ENCODE results near the gene MRPS7.

MRPS7 gene

GRCh38 chr17:75261336-75262111, at the start of gene MRPS7, which contains the start of gene GGA3:
Gene MRPS7 (plus strand): TSS chr17:75261879. CDS start chr17:75261901, 22 bp downstream.
Gene GGA3 (minus strand): TSS chr17:75261606. CDS start chr17:75261587, 19 bp downstream.
- Histone ChIP-seq H3K36me3 (ENCODE audit: control insufficient read depth, insufficient read depth, low read length) (peaks cover 5% of the 10 kb centered on the region), H3K4me1 (ENCODE audit: control insufficient read depth, insufficient read depth, low read length) (peaks cover 21% of the 10 kb centered on the region), H3K9ac (ENCODE audit: low read length) (peak within 1 kb of the TSS; percentile 97), H3K9me3 (ENCODE audit: control insufficient read depth, low read length) (no peaks in the 10 kb centered on the region), H3K27me3 (ENCODE audit: control insufficient read depth, insufficient read depth, low read length) (no peaks in the 10 kb centered on the region), H3K4me3 (ENCODE audit: low read length) (peak within 1 kb of the TSS; percentile 92)

DNA sequence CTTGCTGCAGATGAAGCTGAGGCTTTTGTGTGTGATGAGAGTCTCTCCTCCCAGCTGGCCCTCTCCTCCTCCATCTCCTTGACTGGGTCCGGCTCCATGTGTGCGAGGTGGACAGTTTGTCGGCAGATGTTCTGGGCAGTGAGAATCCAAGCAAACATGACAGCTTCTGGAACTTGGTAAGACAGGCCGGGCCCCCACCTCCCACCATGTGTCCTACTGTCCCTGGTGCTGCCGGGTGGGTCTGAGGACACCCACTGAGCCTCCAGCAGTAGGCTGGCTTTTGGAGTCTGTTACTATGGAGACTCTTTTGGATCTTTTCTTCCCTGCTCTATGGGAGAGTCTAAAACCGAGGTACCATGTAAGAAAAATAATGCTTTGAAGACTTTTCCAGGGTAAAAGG, 43.5 kb upstream of the MRPS7 start:
- no peaks in the 10 kb centered on the region for H3K4me1 ChIP-seq (ENCODE audit: control insufficient read depth, insufficient read depth, low read length)
- peaks cover 4% of the 10 kb centered on the region for H3K36me3 ChIP-seq (ENCODE audit: control insufficient read depth, insufficient read depth, low read length)
- no peaks in the 10 kb centered on the region for H3K9me3 ChIP-seq (ENCODE audit: control insufficient read depth, low read length)
- H3K4me3 ChIP-seq (ENCODE audit: low read length), result no peak overlapping the region
- H3K27me3 ChIP-seq (ENCODE audit: control insufficient read depth, insufficient read depth, low read length), result no peaks in the 10 kb centered on the region
- H3K9ac ChIP-seq (ENCODE audit: low read length), result no peak overlapping the region

DNA sequence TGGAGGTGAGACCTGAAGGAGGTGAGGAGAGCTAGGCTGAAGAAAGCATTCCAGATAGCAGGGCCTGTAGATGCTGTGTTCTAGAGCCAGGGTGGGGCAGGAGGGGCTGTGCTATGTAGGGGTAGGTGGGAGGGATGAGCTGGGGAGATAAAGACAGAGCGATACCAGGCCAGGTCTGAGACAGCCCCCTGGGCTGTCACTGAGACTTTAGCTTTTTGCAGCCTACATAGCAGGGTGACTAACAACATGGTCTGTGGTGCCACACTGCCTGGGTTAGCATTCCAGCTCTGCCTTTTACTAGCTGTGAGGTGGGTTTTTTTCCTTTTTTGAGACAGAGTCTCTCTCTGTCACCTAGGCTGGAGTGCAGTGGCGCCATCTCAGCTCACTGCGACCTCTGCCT, 41.9 kb upstream of the MRPS7 start:
- no peak overlapping the region for H3K4me3 ChIP-seq (ENCODE audit: low read length)
- no peak overlapping the region for H3K9ac ChIP-seq (ENCODE audit: low read length)
- H3K36me3 ChIP-seq (ENCODE audit: control insufficient read depth, insufficient read depth, low read length), result peaks cover 4% of the 10 kb centered on the region

GRCh38 chr17:75225016-75225415, 36.7 kb upstream of the MRPS7 start:
- H3K4me1 ChIP-seq (ENCODE audit: control insufficient read depth, insufficient read depth, low read length), result peaks cover 7% of the 10 kb centered on the region
- H3K4me3 ChIP-seq (ENCODE audit: low read length), result no peak overlapping the region
- H3K36me3 ChIP-seq (ENCODE audit: control insufficient read depth, insufficient read depth, low read length), result peaks cover 6% of the 10 kb centered on the region
- H3K9ac ChIP-seq (ENCODE audit: low read length), result no peak overlapping the region
- H3K9me3 ChIP-seq (ENCODE audit: control insufficient read depth, low read length), result no peaks in the 10 kb centered on the region
- H3K27me3 ChIP-seq (ENCODE audit: control insufficient read depth, insufficient read depth, low read length), result no peaks in the 10 kb centered on the region

More for the DNA sequence above, 41.9 kb upstream of the MRPS7 start:
- no peaks in the 10 kb centered on the region for H3K27me3 ChIP-seq (ENCODE audit: control insufficient read depth, insufficient read depth, low read length)
- no peaks in the 10 kb centered on the region for H3K9me3 ChIP-seq (ENCODE audit: control insufficient read depth, low read length)
- no peaks in the 10 kb centered on the region for H3K4me1 ChIP-seq (ENCODE audit: control insufficient read depth, insufficient read depth, low read length)

DNA sequence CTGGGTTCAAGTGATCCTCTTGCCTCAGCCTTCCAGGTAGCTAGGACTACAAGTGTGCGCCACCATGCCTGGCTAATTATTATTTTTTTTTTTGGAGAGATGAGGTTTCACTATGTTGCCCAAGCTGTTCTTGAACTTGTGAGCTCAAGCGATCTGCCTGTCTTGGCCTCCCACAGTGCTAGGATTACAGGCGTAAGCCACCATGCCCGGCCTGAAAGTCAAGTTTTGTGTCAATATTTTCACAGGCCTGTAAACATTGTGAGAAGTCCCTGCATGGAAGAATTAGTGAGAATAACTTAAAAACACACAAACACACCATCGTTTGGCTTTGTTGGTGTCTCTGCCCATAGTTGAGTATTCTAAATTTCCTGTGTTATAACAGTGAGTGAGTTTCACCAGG, 34.0 kb upstream of the MRPS7 start:
- peaks cover 16% of the 10 kb centered on the region for H3K36me3 ChIP-seq (ENCODE audit: control insufficient read depth, insufficient read depth, low read length)
- no peaks in the 10 kb centered on the region for H3K9me3 ChIP-seq (ENCODE audit: control insufficient read depth, low read length)
- H3K4me3 ChIP-seq (ENCODE audit: low read length), result no peak overlapping the region
- H3K9ac ChIP-seq (ENCODE audit: low read length), result no peak overlapping the region
- H3K4me1 ChIP-seq (ENCODE audit: control insufficient read depth, insufficient read depth, low read length), result peaks cover 7% of the 10 kb centered on the region
- no peaks in the 10 kb centered on the region for H3K27me3 ChIP-seq (ENCODE audit: control insufficient read depth, insufficient read depth, low read length)

- Histone ChIP-seq H3K9me3 (ENCODE audit: control insufficient read depth, low read length) (no peaks in the 10 kb centered on the region), H3K4me3 (ENCODE audit: low read length) (no peak overlapping the region), H3K4me1 (ENCODE audit: control insufficient read depth, insufficient read depth, low read length) (peaks cover 7% of the 10 kb centered on the region), H3K36me3 (ENCODE audit: control insufficient read depth, insufficient read depth, low read length) (peaks cover 16% of the 10 kb centered on the region), H3K9ac (ENCODE audit: low read length) (no peak overlapping the region), H3K27me3 (ENCODE audit: control insufficient read depth, insufficient read depth, low read length) (no peaks in the 10 kb centered on the region)
Observed at GRCh38 chr17:75228305-75228704, 33.4 kb upstream of the MRPS7 start.

GRCh38 chr17:75228847-75229246, 32.8 kb upstream of the MRPS7 start:
- Histone ChIP-seq H3K4me1 (ENCODE audit: control insufficient read depth, insufficient read depth, low read length) (peaks cover 7% of the 10 kb centered on the region), H3K27me3 (ENCODE audit: control insufficient read depth, insufficient read depth, low read length) (no peaks in the 10 kb centered on the region), H3K36me3 (ENCODE audit: control insufficient read depth, insufficient read depth, low read length) (peaks cover 16% of the 10 kb centered on the region), H3K4me3 (ENCODE audit: low read length) (no peak overlapping the region), H3K9me3 (ENCODE audit: control insufficient read depth, low read length) (no peaks in the 10 kb centered on the region), H3K9ac (ENCODE audit: low read length) (no peak overlapping the region)

DNA sequence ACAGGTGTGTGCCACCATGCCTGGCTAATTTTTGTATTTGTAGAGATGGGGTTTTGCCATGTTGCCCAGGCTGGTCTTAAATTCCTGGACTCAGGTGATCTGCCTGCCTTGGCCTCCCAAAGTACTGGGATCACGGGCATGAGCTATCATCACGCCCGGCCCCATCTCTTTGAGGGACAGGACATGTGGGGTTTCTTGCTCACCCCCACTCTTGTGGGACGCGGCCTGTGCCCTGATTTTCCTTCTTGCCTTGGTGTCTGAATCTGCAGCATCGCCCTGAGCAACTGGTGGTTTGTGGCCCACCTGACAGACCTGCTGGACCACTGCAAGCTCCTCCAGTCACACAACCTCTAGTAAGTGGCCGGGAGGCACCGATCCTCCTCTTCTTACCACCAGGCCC, 30.6 kb upstream of the MRPS7 start:
- peaks cover 28% of the 10 kb centered on the region for H3K36me3 ChIP-seq (ENCODE audit: control insufficient read depth, insufficient read depth, low read length)
- H3K27me3 ChIP-seq (ENCODE audit: control insufficient read depth, insufficient read depth, low read length), result no peaks in the 10 kb centered on the region
- H3K4me3 ChIP-seq (ENCODE audit: low read length), result no peak overlapping the region
- peaks cover 7% of the 10 kb centered on the region for H3K4me1 ChIP-seq (ENCODE audit: control insufficient read depth, insufficient read depth, low read length)
- H3K9me3 ChIP-seq (ENCODE audit: control insufficient read depth, low read length), result no peaks in the 10 kb centered on the region
- no peak overlapping the region for H3K9ac ChIP-seq (ENCODE audit: low read length)

- Histone ChIP-seq H3K9ac (ENCODE audit: low read length) (no peak overlapping the region), H3K27me3 (ENCODE audit: control insufficient read depth, insufficient read depth, low read length) (no peaks in the 10 kb centered on the region), H3K36me3 (ENCODE audit: control insufficient read depth, insufficient read depth, low read length) (peaks cover 29% of the 10 kb centered on the region), H3K4me1 (ENCODE audit: control insufficient read depth, insufficient read depth, low read length) (peaks cover 7% of the 10 kb centered on the region), H3K9me3 (ENCODE audit: control insufficient read depth, low read length) (no peaks in the 10 kb centered on the region), H3K4me3 (ENCODE audit: low read length) (no peak overlapping the region)
Observed at GRCh38 chr17:75231741-75232464, 29.8 kb upstream of the MRPS7 start.

DNA sequence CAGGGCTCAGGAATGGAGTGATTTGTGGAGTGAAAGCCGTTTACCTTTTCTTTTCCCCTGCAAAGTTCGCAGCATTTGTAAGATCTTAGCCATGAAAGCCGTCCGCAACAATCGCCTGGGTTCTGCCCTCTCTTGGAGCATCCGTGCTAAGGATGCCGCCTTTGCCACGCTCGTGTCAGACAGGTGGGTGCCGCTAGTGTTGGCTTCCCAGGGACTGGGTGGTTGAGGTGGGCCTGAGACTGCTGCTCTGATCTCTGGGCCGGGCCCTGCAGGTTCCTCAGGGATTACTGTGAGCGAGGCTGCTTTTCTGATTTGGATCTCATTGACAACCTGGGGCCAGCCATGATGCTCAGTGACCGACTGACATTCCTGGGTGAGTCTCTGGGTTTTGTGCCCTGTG, 28.9 kb upstream of the MRPS7 start:
- H3K9me3 ChIP-seq (ENCODE audit: control insufficient read depth, low read length), result no peaks in the 10 kb centered on the region
- peaks cover 34% of the 10 kb centered on the region for H3K36me3 ChIP-seq (ENCODE audit: control insufficient read depth, insufficient read depth, low read length)
- H3K4me3 ChIP-seq (ENCODE audit: low read length), result no peak overlapping the region

GRCh38 chr17:75237100-75238014, 24.3 kb upstream of the MRPS7 start:
- no peak overlapping the region for H3K9ac ChIP-seq (ENCODE audit: low read length)

More for the DNA sequence above, 28.9 kb upstream of the MRPS7 start:
- Histone ChIP-seq H3K27me3 (ENCODE audit: control insufficient read depth, insufficient read depth, low read length) (no peaks in the 10 kb centered on the region), H3K4me1 (ENCODE audit: control insufficient read depth, insufficient read depth, low read length) (peaks cover 7% of the 10 kb centered on the region), H3K9ac (ENCODE audit: low read length) (no peak overlapping the region)

More at GRCh38 chr17:75237100-75238014, 24.3 kb upstream of the MRPS7 start:
- H3K4me3 ChIP-seq (ENCODE audit: low read length), result no peak overlapping the region
- H3K9me3 ChIP-seq (ENCODE audit: control insufficient read depth, low read length), result no peaks in the 10 kb centered on the region
- no peaks in the 10 kb centered on the region for H3K27me3 ChIP-seq (ENCODE audit: control insufficient read depth, insufficient read depth, low read length)
- H3K36me3 ChIP-seq (ENCODE audit: control insufficient read depth, insufficient read depth, low read length), result peaks cover 39% of the 10 kb centered on the region
- H3K4me1 ChIP-seq (ENCODE audit: control insufficient read depth, insufficient read depth, low read length), result peaks cover 5% of the 10 kb centered on the region

Measured in mucosa of stomach (tissue), 1 donor.